Gastrocnemius medialis (tissue), 4 donors: Measurements from ENCODE around the gene XPR1.

Experiments used
- POLR2A ChIP-seq, 2 donors: fragments of 450-650 bp; IDR thresholded peaks; one replicate each; pipeline ENCODE4 v1.6.1; 2017; ENCODE audit warnings: antibody characterized with exemption in 2 of 2, mild to moderate bottlenecking in 2 of 2, moderate library complexity in 2 of 2
- TF ChIP-seq, protein P1 (sequence below), 5 experiments: fragments of 450-650 bp in 3 of 5; fragments of 200-600 bp in 2 of 5; sonication (generic) in 2 of 5; IDR thresholded peaks in 4 of 5; conservative IDR thresholded peaks in 1 of 5; 1 replicate in 4 of 5; 2 replicates in 1 of 5; pipeline ENCODE4 v1.5.1; 2016 to 2019; ENCODE audit warnings: antibody characterized with exemption in 5 of 5, mild to moderate bottlenecking in 3 of 5, moderate library complexity in 3 of 5

DNA sequence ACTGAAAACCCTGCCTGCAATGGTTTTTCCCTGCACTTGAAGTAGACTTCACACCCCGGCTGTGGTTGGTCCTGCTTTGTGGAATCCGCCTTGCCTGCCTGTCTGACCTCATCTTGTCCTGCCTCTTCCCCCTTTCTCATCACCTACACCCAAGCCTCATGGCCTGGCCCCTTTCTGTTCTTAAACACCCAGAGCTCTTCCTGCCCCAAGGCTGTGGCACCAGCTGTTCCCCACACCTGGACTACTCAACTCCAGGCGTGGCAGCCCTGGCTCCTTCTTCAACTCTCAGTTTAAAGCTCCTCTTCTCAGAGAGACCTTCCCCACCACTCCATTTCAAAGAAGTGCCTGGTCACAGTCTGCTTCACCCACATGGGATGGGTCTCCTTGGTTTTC lies 307.9 kb downstream of the XPR1 start:
- TF ChIP-seq, protein P1, sequence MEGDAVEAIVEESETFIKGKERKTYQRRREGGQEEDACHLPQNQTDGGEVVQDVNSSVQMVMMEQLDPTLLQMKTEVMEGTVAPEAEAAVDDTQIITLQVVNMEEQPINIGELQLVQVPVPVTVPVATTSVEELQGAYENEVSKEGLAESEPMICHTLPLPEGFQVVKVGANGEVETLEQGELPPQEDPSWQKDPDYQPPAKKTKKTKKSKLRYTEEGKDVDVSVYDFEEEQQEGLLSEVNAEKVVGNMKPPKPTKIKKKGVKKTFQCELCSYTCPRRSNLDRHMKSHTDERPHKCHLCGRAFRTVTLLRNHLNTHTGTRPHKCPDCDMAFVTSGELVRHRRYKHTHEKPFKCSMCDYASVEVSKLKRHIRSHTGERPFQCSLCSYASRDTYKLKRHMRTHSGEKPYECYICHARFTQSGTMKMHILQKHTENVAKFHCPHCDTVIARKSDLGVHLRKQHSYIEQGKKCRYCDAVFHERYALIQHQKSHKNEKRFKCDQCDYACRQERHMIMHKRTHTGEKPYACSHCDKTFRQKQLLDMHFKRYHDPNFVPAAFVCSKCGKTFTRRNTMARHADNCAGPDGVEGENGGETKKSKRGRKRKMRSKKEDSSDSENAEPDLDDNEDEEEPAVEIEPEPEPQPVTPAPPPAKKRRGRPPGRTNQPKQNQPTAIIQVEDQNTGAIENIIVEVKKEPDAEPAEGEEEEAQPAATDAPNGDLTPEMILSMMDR (IDR thresholded peaks at IDR 0.05 in 4 of 5, conservative IDR thresholded peaks at IDR 0.05 in 1 of 5), result no peak
- TF ChIP-seq POLR2A (IDR thresholded peaks at IDR 0.05), result no peak
